Upper lobe of left lung (tissue), 6 donors: ENCODE results near the gene TMEM184A. TPM values are rescaled to one million over a fixed set of nuclear protein-coding genes. Genes with fewer than 3 reads are reported as not detected.

Experiments used
- ATAC-seq, 2 donors: fragments of 200-7000 bp; cut with Tn5 transposase; one replicate each; pipeline ENCODE4 v1.9.1; 2022; ENCODE audit warnings: mild to moderate bottlenecking in 2 of 2, moderate library complexity in 2 of 2; ENCODE audit not compliant: low FRiP score in 2 of 2
- DNase-seq, 2 donors: peaks; one replicate each; pipeline ENCODE4 v3.0.0-alpha.2; 2019 to 2020
- H3K27ac ChIP-seq, 4 donors: fragments of 200-600 bp; sonication (generic); one replicate each; pipeline ENCODE4 v1.5.1; 2016 to 2019
- H3K27me3 ChIP-seq, 4 donors: fragments of 200-600 bp; sonication (generic); one replicate each; pipeline ENCODE4 v1.5.1; 2017 to 2019
- H3K36me3 ChIP-seq, 4 donors: fragments of 200-600 bp; sonication (generic); one replicate each; pipeline ENCODE4 v1.5.1; 2016 to 2019
- H3K4me1 ChIP-seq, 4 donors: fragments of 200-600 bp; sonication (generic); one replicate each; pipeline ENCODE4 v1.5.1; 2018 to 2019
- H3K4me3 ChIP-seq, 4 donors: fragments of 200-600 bp; sonication (generic); one replicate each; pipeline ENCODE4 v1.5.1; 2017 to 2019; ENCODE audit warnings: mild to moderate bottlenecking in 2 of 4, moderate library complexity in 1 of 4
- H3K9me3 ChIP-seq, 4 donors: fragments of 200-600 bp; sonication (generic); one replicate each; pipeline ENCODE4 v1.5.1; 2018 to 2019
- EP300 ChIP-seq, 4 donors: sonication (generic); formaldehyde crosslinking; IDR thresholded peaks; one replicate each; pipeline ENCODE4 v1.5.1; 2017; ENCODE audit warnings: antibody characterized with exemption in 4 of 4, control low read depth in 2 of 4
- POLR2A ChIP-seq, 4 donors: fragments of 450-650 bp; IDR thresholded peaks; one replicate each; pipeline ENCODE4 v1.5.1; 2016 to 2017; ENCODE audit warnings: antibody characterized with exemption in 4 of 4, mild to moderate bottlenecking in 2 of 4
- POLR2AphosphoS5 ChIP-seq, 2 donors: sonication (generic); formaldehyde crosslinking; IDR thresholded peaks; one replicate each; pipeline ENCODE4 v1.5.1; 2017; ENCODE audit warnings: antibody characterized with exemption in 2 of 2
- WGBS, 2 donors: methylation state at CpG; one replicate each; pipeline ENCODE4 v1.1.5; 2017 to 2018; 5-methylcytosine and 5-hydroxymethylcytosine counted together
- total RNA-seq, 6 donors: library from RNA; depleted of rRNA in 4 of 6; stranded (reverse); fragments of >200 nt in 4 of 6; gene quantifications; one replicate each; pipeline versions ENCODE4 v1.1.0 to v1.2.1, GENCODE V29; 2016 to 2021
- TF ChIP-seq, protein P1 (sequence below), 6 experiments: fragments of 450-650 bp in 4 of 6; fragments of 200-600 bp in 2 of 6; sonication (generic) in 2 of 6; IDR thresholded peaks; one replicate each; pipeline ENCODE4 v1.5.1; 2016 to 2019; ENCODE audit warnings: antibody characterized with exemption in 6 of 6
- donor health status: DM: no; HTN: no; CAD: no; lungs with moderate emphysema.
- donor health status: DM: no; HTN: yes; CAD: no; lungs with severe emphysema.

Gene TMEM184A
- total RNA-seq, 6 donors from 2014 or later, result 5.0 to 11.7 (median 10.4) TPM

DNA sequence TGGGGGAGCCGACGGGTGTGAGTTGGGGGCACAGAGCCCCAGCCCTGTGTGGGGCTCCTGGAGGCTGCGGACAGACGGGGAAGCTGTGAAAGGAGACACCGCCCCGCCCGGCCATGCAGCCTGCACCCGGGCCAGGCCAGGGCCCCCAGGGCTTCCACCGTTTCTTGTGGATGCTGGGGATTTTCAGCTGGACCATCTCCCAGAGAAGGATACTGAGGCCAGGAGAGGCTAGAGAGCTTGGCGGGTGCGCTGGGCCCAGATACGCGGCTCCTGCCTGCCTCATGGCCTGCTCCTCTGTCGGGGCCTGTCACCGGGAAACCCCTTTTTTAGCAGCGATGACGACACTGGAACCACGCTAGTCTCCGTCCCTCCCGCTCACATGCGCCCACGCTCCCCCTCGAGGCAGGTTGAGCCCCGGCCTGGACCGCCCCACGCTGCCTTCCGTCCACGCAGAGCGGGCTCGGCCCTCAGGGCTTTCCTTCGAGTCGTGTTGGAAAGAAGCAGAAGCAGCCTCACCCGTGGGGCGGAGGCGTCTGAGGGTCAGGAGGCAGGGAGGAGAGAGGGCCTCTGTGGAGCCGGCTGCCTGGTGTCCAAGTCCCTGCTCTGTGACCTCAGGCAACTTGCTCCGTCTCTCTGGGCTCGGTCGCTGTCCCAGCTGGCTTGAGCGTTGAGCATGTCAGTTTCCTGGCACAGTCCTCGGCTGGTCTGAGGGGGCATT lies 11.7 kb downstream of the TMEM184A start:
- peak in 1 of 2 donors; percentile 79 for DNase-seq
- TF ChIP-seq, protein P1, sequence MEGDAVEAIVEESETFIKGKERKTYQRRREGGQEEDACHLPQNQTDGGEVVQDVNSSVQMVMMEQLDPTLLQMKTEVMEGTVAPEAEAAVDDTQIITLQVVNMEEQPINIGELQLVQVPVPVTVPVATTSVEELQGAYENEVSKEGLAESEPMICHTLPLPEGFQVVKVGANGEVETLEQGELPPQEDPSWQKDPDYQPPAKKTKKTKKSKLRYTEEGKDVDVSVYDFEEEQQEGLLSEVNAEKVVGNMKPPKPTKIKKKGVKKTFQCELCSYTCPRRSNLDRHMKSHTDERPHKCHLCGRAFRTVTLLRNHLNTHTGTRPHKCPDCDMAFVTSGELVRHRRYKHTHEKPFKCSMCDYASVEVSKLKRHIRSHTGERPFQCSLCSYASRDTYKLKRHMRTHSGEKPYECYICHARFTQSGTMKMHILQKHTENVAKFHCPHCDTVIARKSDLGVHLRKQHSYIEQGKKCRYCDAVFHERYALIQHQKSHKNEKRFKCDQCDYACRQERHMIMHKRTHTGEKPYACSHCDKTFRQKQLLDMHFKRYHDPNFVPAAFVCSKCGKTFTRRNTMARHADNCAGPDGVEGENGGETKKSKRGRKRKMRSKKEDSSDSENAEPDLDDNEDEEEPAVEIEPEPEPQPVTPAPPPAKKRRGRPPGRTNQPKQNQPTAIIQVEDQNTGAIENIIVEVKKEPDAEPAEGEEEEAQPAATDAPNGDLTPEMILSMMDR (IDR thresholded peaks at IDR 0.05), result no peak
- no peak for TF ChIP-seq POLR2AphosphoS5 (IDR thresholded peaks at IDR 0.05)
- no peak for TF ChIP-seq EP300 (IDR thresholded peaks at IDR 0.05)
- H3K27ac ChIP-seq, result no peak overlapping the region
- ATAC-seq, result peak in 1 of 2 donors; percentile 18
- H3K36me3 ChIP-seq, result peaks cover 21 to 62% (median 49%) of the 10 kb centered on the region in 4 donors
- WGBS, 2 donors, result 76 to 84% methylated on average over 35 to 38 of the region's 41 CpGs
- no peaks in the 10 kb centered on the region for H3K9me3 ChIP-seq
- H3K4me1 ChIP-seq, result peaks cover 0 to 4% (median 0%) of the 10 kb centered on the region in 4 donors
- H3K27me3 ChIP-seq, result no peaks in the 10 kb centered on the region
- H3K4me3 ChIP-seq, result no peak overlapping the region

DNA sequence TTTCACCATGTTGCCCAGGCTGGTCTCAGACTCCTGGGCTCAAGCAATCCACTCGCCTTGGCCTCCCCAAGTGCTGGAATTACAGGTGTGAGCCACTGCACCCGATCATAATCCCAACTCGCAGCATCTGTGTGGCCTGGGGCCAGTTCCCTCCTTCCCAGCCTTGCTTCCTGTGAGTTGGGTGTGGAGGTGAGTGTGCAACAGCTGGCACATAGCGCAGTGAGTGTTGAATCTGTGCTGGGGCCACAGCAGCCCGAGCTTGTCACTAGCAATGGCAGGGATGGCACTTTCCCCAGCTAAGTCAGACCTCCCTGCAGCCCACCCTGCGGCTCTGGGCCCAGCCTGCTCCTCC lies 12.2 kb downstream of the TMEM184A start:
- no peaks in the 10 kb centered on the region for H3K27me3 ChIP-seq
- ATAC-seq (no peak), DNase-seq (no peak)
- no peak overlapping the region for H3K27ac ChIP-seq
- TF ChIP-seq POLR2AphosphoS5 (IDR thresholded peaks at IDR 0.05) (no peak), EP300 (IDR thresholded peaks at IDR 0.05) (no peak)
- no peak overlapping the region for H3K4me3 ChIP-seq
- H3K9me3 ChIP-seq, result no peaks in the 10 kb centered on the region
- WGBS, 2 donors, result 91 to 93% methylated on average over 5 to 6 of the region's 6 CpGs
- peaks cover 21 to 67% (median 54%) of the 10 kb centered on the region in 4 donors for H3K36me3 ChIP-seq
- H3K4me1 ChIP-seq, result peaks cover under 1 to 7% (median 3%) of the 10 kb centered on the region in 4 donors

DNA sequence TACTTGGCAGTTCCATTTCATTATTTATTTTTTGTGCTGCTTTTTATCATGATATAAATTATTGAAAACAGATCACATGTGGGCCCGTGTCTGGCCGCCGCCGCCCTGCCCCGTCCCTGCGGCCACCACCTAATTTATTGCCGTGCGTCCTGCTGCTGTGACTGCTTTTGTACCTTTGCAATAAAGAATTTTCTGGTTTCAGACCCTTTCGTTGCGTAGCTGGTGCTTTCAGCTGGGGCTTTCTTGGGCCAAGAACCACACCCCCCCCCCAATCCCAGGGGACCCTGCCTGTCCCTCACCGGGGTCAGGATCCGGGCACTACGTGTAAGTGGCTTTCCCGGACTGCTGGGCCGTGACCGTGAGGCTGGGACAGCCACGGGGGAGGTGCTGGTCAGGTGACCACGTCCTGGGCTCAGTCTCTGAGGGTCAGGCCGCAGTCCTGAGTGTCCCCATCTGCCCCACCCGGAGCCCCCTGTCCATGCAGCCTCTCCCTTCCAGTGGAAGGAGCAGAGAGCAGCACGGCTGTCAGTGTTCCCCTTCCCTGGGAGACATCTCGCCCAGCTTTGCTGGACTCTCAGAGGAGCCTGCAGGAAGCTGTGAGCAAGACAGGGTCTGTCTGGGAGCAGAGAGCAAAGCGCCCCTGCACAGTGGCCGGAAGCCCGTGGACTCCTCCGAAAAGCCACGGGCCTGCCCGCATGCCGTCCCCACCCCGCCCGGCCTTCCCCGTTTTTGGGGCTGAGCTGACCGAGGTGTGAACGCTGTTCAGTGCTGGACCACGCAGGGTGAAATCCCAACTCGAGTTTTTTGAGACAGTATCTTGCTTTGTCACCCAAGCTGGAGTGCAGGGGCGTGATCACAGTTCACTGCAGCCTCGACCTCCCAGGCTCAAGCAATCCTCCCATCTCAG lies 12.9 kb downstream of the TMEM184A start:
- Histone ChIP-seq H3K4me1 (peaks cover 8 to 14% (median 9%) of the 10 kb centered on the region in 4 donors), H3K4me3 (no peak overlapping the region), H3K27me3 (no peaks in the 10 kb centered on the region), H3K27ac (no peak overlapping the region), H3K9me3 (no peaks in the 10 kb centered on the region), H3K36me3 (peaks cover 21 to 68% (median 57%) of the 10 kb centered on the region in 4 donors)
- 89 to 93% methylated on average over 26 to 38 of the region's 38 CpGs for WGBS, 2 donors
- ATAC-seq (no peak), DNase-seq (peak in 1 of 2 donors; percentile 78)
- TF ChIP-seq POLR2A (IDR thresholded peaks at IDR 0.05), result no peak
- TF ChIP-seq POLR2AphosphoS5 (IDR thresholded peaks at IDR 0.05), result no peak
- TF ChIP-seq EP300 (IDR thresholded peaks at IDR 0.05), result no peak
- TF ChIP-seq, protein P1 (IDR thresholded peaks at IDR 0.05), result no peak

DNA sequence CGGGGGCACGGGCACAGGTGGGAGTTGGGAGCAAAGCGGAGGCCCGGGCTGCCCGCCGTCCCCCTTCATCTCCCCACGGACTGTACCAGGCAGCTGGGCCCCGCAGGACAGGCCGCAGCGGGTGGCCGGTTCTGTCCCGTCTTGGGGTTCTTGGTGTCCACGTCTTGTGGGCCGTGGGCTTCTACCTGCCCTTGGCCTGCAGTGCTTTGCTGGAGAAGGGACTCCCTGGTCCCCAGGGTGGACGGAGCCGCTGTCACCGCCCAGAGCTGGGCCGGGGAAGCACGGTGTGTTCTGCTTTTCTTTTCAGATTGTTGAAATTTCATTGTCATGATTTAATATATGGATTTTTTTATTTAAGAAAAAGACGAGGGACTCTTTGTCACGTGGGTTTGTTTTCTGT lies 13.7 kb downstream of the TMEM184A start:
- DNase-seq (peak in 1 of 2 donors; percentile 70), ATAC-seq (no peak)
- H3K27me3 ChIP-seq, result no peaks in the 10 kb centered on the region
- H3K27ac ChIP-seq, result no peak overlapping the region
- TF ChIP-seq POLR2A (IDR thresholded peaks at IDR 0.05) (no peak), POLR2AphosphoS5 (IDR thresholded peaks at IDR 0.05) (no peak)
- TF ChIP-seq, protein P1 (IDR thresholded peaks at IDR 0.05), result no peak
- H3K4me3 ChIP-seq, result no peak overlapping the region
- H3K36me3 ChIP-seq, result peaks cover 21 to 68% (median 57%) of the 10 kb centered on the region in 4 donors
- 90 to 93% methylated on average over 17 to 21 of the region's 21 CpGs for WGBS, 2 donors
- H3K9me3 ChIP-seq, result no peaks in the 10 kb centered on the region
- H3K4me1 ChIP-seq, result peaks cover 11 to 21% (median 14%) of the 10 kb centered on the region in 4 donors
